Right atrium auricular region (tissue), 2 donors: Measurements from ENCODE around the gene PLEKHH3. TPM values are rescaled to one million over a fixed set of nuclear protein-coding genes. Genes with fewer than 3 reads are reported as not detected.

Experiments used
- DNase-seq: peaks from one replicate; pipeline ENCODE4 v3.0.0-alpha.2; 2019; ENCODE audit warnings: low spot score
- H3K27ac ChIP-seq, 2 donors: fragments of 200-600 bp; sonication (generic); 1 replicate in 1 of 2; 2 replicates in 1 of 2; pipeline ENCODE4 v1.5.1; 2016 to 2019
- H3K27me3 ChIP-seq, 2 donors: fragments of 200-600 bp; sonication (generic); one replicate each; pipeline versions ENCODE4 v1.5.1 to v1.6.0; 2017 to 2019
- H3K36me3 ChIP-seq: fragments of 200-600 bp; sonication (generic); one replicate; pipeline ENCODE4 v1.5.1; 2016
- H3K4me1 ChIP-seq, 2 donors: fragments of 200-600 bp; sonication (generic); one replicate each; pipeline versions ENCODE4 v1.5.1 to v1.6.0; 2017 to 2019
- H3K4me3 ChIP-seq, 2 donors: fragments of 200-600 bp; sonication (generic); 1 replicate in 1 of 2; 2 replicates in 1 of 2; pipeline ENCODE4 v1.5.1; 2017 to 2019; ENCODE audit warnings: mild to moderate bottlenecking in 1 of 2, moderate library complexity in 1 of 2
- H3K9me3 ChIP-seq, 2 donors: fragments of 200-600 bp; sonication (generic); one replicate each; pipeline ENCODE4 v1.5.1; 2019
- total RNA-seq, 2 donors: library from RNA; depleted of rRNA; stranded (reverse); fragments of >200 nt; gene quantifications; one replicate each; pipeline ENCODE4 v1.1.0, GENCODE V29; 2016
- TF ChIP-seq, protein P1 (sequence below), 2 donors: fragments of 200-600 bp; sonication (generic); IDR thresholded peaks; one replicate each; pipeline ENCODE4 v1.5.1; 2019; ENCODE audit warnings: antibody characterized with exemption in 2 of 2

PLEKHH3 gene
- total RNA-seq, 2 donors from 2014 or later, result 14.5 to 26.5 TPM

DNA sequence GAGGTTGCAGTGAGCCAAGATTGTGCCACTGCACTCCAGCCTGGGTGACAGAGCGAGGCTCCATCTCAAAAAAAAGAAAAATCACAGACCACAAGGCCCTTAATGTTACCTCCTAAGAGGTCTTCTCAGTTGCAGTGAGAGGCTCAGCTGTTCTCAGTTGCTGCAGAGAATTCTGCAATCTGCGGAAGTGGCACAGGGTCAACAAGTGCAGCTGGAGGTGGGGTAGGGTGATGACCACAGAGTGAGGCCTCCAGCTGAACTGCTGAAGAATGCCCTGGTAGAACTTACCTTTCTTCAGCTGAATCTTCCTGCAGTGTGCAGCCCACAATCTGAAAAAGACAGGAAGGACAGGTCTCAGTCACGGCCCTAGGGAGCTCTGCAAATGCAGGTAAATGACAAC is 31.8 kb upstream of the PLEKHH3 start:
- Histone ChIP-seq H3K4me1 (no peaks in the 10 kb centered on the region), H3K27ac (no peak overlapping the region), H3K36me3 (peaks cover 100% of the 10 kb centered on the region), H3K27me3 (no peaks in the 10 kb centered on the region), H3K4me3 (no peak overlapping the region), H3K9me3 (no peaks in the 10 kb centered on the region)
- TF ChIP-seq, protein P1, sequence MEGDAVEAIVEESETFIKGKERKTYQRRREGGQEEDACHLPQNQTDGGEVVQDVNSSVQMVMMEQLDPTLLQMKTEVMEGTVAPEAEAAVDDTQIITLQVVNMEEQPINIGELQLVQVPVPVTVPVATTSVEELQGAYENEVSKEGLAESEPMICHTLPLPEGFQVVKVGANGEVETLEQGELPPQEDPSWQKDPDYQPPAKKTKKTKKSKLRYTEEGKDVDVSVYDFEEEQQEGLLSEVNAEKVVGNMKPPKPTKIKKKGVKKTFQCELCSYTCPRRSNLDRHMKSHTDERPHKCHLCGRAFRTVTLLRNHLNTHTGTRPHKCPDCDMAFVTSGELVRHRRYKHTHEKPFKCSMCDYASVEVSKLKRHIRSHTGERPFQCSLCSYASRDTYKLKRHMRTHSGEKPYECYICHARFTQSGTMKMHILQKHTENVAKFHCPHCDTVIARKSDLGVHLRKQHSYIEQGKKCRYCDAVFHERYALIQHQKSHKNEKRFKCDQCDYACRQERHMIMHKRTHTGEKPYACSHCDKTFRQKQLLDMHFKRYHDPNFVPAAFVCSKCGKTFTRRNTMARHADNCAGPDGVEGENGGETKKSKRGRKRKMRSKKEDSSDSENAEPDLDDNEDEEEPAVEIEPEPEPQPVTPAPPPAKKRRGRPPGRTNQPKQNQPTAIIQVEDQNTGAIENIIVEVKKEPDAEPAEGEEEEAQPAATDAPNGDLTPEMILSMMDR (IDR thresholded peaks at IDR 0.05), result no peak
- no peak for DNase-seq

GRCh38 chr17:42706732-42707131 is 29.9 kb upstream of the PLEKHH3 start:
- no peak for DNase-seq
- Histone ChIP-seq H3K9me3 (no peaks in the 10 kb centered on the region), H3K4me3 (no peak overlapping the region), H3K4me1 (no peaks in the 10 kb centered on the region), H3K36me3 (peaks cover 100% of the 10 kb centered on the region), H3K27ac (no peak overlapping the region), H3K27me3 (no peaks in the 10 kb centered on the region)
- TF ChIP-seq, protein P1 (IDR thresholded peaks at IDR 0.05), result no peak

DNA sequence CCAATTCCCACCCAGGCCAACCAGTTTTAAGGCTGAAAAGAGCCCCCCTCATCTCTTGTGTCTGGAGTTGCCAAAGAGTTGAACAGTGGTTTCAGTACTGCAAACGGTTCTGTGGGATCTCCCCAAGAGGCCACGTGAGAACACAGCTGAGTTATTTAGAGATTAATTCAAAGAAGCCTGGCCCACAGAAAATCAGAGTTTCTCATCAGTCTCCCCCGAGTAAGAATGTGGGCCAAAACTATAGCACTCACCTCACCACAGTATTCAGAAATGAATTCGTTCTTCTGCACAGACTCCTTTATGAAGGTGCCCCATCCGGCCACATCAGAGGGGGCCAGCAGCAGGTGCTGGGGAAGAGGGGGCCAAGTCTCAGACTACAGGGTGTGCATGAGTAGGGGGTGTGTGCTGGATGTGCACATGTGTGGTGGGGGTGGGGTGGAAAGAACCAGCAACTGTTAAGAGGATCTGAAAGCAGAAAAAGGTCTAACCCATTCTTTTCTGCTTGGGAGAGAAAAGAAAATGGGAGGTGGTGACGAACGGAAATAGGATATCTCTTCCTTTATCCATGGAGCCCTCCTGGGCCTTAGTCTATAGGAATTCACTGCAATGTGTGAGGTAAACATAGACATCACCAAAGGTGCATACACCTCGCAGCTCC is 28.2 kb upstream of the PLEKHH3 start:
- no peak overlapping the region for H3K4me3 ChIP-seq
- no peak overlapping the region for H3K27ac ChIP-seq
- no peaks in the 10 kb centered on the region for H3K9me3 ChIP-seq
- H3K36me3 ChIP-seq, result peaks cover 98% of the 10 kb centered on the region
- no peaks in the 10 kb centered on the region for H3K27me3 ChIP-seq
- TF ChIP-seq, protein P1 (IDR thresholded peaks at IDR 0.05), result no peak
- H3K4me1 ChIP-seq, result no peaks in the 10 kb centered on the region
- DNase-seq, result no peak

- no peak for DNase-seq
Observed at GRCh38 chr17:42704490-42704836, 27.7 kb upstream of the PLEKHH3 start.

DNA sequence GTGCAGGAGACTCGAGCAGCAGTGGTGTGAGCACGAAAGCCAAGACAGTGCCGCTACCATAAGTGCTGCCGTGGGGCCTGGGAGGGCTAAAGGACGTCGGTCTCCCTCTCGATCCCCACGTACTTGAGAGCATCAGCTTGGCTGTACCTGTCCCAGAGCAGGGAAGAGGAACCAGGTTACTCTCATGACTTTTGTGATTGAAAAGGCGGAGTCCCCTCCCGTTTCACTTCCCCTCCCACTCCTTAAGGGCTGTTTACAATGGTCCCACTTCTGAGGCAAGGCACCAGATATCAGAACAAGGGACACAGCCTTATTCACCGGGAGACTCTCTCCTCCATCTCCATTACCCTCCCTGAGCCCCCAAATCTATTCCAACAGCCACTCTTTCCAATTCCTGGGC is 25.7 kb upstream of the PLEKHH3 start:
- Histone ChIP-seq H3K27ac (no peak overlapping the region), H3K36me3 (peaks cover 78% of the 10 kb centered on the region), H3K4me3 (no peak overlapping the region), H3K27me3 (no peaks in the 10 kb centered on the region), H3K9me3 (no peaks in the 10 kb centered on the region), H3K4me1 (peaks cover 0 to 14% of the 10 kb centered on the region in 2 donors)
- TF ChIP-seq, protein P1 (IDR thresholded peaks at IDR 0.05), result no peak
- no peak for DNase-seq

More at GRCh38 chr17:42704490-42704836, 27.7 kb upstream of the PLEKHH3 start:
- Histone ChIP-seq H3K27ac (no peak overlapping the region), H3K9me3 (no peaks in the 10 kb centered on the region), H3K36me3 (peaks cover 93% of the 10 kb centered on the region), H3K27me3 (no peaks in the 10 kb centered on the region), H3K4me1 (peaks cover 0 to 2% of the 10 kb centered on the region in 2 donors), H3K4me3 (no peak overlapping the region)
- TF ChIP-seq, protein P1 (IDR thresholded peaks at IDR 0.05), result no peak
